ENCODE data around the gene SORL1-AS1.
"Not testable (repeated sequence)": the region's sequence is repeated elsewhere in the genome, so short reads cannot be mapped to it uniquely, and the experiment has no call there.

SORL1-AS1 gene

DNA sequence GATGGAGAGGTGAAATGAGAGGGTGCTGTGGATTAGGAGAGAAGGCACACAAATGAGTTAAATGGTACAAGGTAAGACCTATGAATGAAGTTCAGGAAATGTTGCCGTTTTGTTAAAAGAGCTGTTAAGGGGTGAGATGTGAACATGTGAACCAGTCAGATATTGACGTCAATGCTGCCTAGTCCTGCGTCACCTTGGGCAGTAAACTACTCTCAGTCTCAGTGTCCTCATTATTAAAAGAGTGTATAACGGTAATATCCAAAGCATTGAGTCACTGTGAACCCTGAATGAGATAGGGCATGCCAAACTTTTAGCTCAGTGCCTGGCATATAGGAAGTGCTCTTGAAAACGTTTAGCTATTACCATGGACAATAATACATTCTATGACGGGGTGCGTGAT, 32.4 kb upstream of the SORL1-AS1 start:
- no peaks in the 10 kb centered on the region for H3K36me3 ChIP-seq (replicated peaks)
- H3K27me3 ChIP-seq (replicated peaks), result no peaks in the 10 kb centered on the region
- H3K27ac ChIP-seq, result no peak overlapping the region
- in situ Hi-C loops (cut with HindIII; ENCODE audit: low pct_ligation_motif_present, low sequenced_read_pairs), result no loop called here
- no peak overlapping the region for H3K4me3 ChIP-seq (ENCODE audit: low read depth, low read length)
- DNase-seq, result no peak
- TF ChIP-seq, protein P1, sequence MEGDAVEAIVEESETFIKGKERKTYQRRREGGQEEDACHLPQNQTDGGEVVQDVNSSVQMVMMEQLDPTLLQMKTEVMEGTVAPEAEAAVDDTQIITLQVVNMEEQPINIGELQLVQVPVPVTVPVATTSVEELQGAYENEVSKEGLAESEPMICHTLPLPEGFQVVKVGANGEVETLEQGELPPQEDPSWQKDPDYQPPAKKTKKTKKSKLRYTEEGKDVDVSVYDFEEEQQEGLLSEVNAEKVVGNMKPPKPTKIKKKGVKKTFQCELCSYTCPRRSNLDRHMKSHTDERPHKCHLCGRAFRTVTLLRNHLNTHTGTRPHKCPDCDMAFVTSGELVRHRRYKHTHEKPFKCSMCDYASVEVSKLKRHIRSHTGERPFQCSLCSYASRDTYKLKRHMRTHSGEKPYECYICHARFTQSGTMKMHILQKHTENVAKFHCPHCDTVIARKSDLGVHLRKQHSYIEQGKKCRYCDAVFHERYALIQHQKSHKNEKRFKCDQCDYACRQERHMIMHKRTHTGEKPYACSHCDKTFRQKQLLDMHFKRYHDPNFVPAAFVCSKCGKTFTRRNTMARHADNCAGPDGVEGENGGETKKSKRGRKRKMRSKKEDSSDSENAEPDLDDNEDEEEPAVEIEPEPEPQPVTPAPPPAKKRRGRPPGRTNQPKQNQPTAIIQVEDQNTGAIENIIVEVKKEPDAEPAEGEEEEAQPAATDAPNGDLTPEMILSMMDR (IDR thresholded peaks at IDR 0.05; ENCODE audit: low read depth, low read length, missing control alignments), result no peak

DNA sequence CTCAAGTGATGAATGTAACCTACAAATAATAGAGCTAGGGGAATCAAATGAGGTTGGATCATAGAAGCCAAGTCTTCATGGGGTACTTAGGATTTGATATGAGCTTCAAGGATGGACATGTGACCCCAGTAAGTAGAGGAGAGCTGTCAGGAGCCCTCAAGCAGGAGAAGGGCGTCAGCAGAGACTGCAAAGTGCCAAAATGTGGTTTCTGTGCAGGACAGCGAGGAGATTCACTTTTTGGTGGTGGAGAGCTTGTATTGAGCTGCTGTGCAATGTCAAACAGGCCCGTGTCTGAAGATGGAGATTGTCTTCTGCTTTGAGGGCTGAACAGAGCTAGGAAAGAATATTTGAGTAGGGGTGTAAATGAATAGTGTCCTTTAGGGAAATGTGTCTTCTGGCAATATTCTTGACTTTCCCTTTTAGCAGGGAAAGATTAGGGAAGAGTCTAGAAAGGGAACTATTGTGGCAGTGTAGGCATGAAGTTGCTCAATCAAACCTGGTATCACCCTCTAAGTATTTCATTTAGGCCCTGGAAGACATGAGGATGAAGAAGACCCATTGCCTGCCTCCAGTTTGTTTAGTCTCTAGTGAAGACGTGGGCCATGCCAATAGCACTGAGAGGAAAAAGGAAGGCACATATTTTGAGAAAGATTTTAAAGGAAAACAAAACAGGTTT, 31.2 kb upstream of the SORL1-AS1 start:
- TF ChIP-seq, protein P1 (IDR thresholded peaks at IDR 0.05; ENCODE audit: low read depth, low read length, missing control alignments), result no peak

DNA sequence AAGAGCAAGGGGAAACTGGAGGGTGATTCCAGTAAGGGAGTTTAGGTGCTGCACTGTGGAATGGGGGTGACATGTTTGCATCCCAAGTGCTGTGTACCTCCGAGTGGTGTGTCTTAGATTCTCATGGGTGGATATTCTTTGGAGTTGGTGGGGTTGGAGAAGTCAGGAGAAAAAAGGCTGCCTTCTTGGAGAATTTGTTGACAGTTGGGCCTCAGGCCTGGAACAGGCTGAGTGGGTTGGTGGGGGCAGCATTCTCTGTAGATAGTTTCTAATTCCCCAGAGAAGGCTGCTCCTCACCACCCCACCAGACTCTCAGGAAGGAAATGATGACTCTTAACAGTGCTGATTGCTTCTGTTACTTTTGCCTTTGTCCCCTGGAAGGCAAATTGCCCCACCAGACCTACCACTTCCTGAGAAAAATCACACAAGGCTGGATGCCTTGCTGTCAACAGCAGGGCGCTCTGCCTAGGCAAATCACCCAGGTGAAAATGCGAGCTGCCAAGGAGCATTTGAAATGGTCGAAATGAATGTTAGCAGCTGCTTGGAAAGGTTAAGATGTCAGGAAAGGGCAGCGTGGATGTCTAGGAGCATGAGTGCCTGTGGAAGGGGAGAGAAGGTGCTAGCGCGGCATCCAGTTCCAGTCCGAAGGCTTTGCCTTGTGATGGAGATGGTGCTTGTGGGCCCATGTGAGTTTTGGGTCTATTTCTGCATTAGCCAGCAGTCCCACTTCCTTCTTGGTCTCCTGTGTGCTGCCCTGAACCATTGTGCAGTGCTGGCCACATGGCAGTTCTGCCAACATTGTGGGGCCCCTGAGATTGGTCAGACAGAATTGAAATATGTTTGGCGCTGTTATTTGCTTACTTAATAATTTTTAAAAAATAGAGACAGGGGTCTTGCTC, 29.7 kb upstream of the SORL1-AS1 start:
- in situ Hi-C loops (cut with HindIII; ENCODE audit: low pct_ligation_motif_present, low sequenced_read_pairs), result no loop called here
- no peak overlapping the region for H3K4me3 ChIP-seq (ENCODE audit: low read depth, low read length)
- peaks cover 7% of the 10 kb centered on the region for H3K27me3 ChIP-seq (replicated peaks)
- TF ChIP-seq, protein P1 (IDR thresholded peaks at IDR 0.05; ENCODE audit: low read depth, low read length, missing control alignments), result no peak
- H3K36me3 ChIP-seq (replicated peaks), result no peaks in the 10 kb centered on the region
- H3K27ac ChIP-seq, result no peak overlapping the region
- DNase-seq, result no peak

More for the DNA sequence above, 31.2 kb upstream of the SORL1-AS1 start:
- in situ Hi-C loops (cut with HindIII; ENCODE audit: low pct_ligation_motif_present, low sequenced_read_pairs), result no loop called here
- Histone ChIP-seq H3K4me3 (ENCODE audit: low read depth, low read length) (no peak overlapping the region), H3K27ac (no peak overlapping the region), H3K27me3 (replicated peaks) (peaks cover 6% of the 10 kb centered on the region), H3K36me3 (replicated peaks) (no peaks in the 10 kb centered on the region)
- DNase-seq, result no peak

DNA sequence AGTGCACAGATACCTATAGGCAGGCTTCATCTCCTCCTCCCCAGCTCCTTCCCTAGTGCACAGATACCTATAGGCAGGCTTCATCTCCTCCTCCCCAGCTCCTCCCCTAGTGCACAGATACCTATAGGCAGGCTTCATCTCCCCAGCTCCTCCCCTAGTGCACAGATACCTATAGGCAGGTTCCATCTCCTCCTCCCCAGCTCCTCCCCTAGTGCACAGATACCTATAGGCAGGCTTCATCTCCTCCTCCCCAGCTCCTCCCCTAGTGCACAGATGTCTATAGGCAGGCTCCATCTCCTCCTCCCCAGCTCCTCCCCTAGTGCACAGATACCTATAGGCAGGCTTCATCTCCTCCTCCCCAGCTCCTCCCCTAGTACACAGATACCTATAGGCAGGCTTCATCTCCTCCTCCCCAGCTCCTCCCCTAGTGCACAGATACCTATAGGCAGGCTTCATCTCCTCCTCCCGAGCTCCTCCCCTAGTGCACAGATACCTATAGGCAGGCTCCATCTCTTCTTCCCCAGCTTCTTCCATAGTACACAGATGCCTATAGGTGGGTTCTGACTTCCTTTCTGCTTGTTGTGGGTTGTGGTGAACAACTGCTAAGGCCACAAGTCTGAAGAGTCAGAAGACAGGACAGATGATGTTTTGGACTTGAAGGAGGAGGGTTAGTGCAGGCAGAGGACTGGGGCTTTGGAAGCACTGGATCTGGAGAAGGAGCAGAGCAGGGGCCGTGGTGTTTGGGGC, 28.9 kb upstream of the SORL1-AS1 start:
- H3K27ac ChIP-seq; H3K36me3 ChIP-seq (replicated peaks); in situ Hi-C loops (cut with HindIII; ENCODE audit: low pct_ligation_motif_present, low sequenced_read_pairs); H3K4me3 ChIP-seq (ENCODE audit: low read depth, low read length); H3K27me3 ChIP-seq (replicated peaks); DNase-seq: not testable (repeated sequence)

DNA sequence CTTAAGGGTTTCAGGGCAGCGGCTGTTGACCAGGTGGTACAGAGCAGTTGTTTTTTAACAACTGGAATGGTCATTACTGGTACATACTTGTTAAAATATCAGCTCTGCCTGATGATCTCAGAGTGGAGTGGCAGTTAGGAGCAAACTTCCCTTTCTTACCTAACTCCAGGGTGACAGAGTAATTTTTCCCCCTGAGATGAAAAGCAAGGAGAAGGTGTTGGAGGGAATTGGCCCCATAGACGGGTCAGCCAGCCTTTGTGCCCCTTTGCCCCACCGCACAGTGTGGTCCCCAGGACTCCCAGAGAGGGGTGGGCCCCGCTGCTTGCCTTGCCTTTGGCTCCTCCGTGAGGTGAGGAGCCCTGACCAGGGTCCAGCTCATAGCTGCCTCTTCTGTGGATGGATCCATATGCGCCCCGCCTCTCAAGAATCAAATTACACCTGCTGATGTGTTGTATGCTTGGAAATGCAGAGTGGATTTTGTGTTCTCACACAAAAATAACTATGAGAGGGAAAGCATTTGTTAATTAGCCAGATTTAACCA, 27.0 kb upstream of the SORL1-AS1 start:
- Histone ChIP-seq H3K27me3 (replicated peaks) (peaks cover 9% of the 10 kb centered on the region), H3K27ac (no peak overlapping the region), H3K36me3 (replicated peaks) (no peaks in the 10 kb centered on the region), H3K4me3 (ENCODE audit: low read depth, low read length) (no peak overlapping the region)
- in situ Hi-C loops (cut with HindIII; ENCODE audit: low pct_ligation_motif_present, low sequenced_read_pairs), result no loop called here
- TF ChIP-seq, protein P1 (IDR thresholded peaks at IDR 0.05; ENCODE audit: low read depth, low read length, missing control alignments), result no peak
- no peak for DNase-seq

All from brain microvascular endothelial cell (primary cell).